MM.1S (cell line): Measurements from ENCODE around the gene CAMP.

Experiments used
- DNase-seq: peaks from one replicate; pipeline ENCODE4 v3.0.0-alpha.2; 2015
- H2AFZ ChIP-seq: fragments of 300-600 bp; sonication (generic); 2 replicates; pipeline ENCODE4 v1.6.0; 2016; ENCODE audit warnings: antibody characterized with exemption, low read length
- H3F3A ChIP-seq: fragments of 300-600 bp; sonication (generic); 2 replicates; pipeline ENCODE4 v1.6.1; 2016; ENCODE audit warnings: mild to moderate bottlenecking, antibody characterized with exemption, low read length, moderate library complexity, mixed read lengths; ENCODE audit not compliant: insufficient read depth
- H3K27ac ChIP-seq: fragments of 300-600 bp; sonication (generic); 2 replicates; pipeline ENCODE4 v1.5.1; 2016; ENCODE audit warnings: mild to moderate bottlenecking, low read length
- H3K27me3 ChIP-seq: fragments of 300-600 bp; sonication (generic); replicated peaks from 2 replicates; pipeline ENCODE4 v1.6.0; 2016; ENCODE audit warnings: low read length; ENCODE audit not compliant: insufficient read depth
- H3K36me3 ChIP-seq: fragments of 300-600 bp; sonication (generic); replicated peaks from 2 replicates; pipeline ENCODE4 v1.6.1; 2016; ENCODE audit warnings: mild to moderate bottlenecking, low read length, mixed read lengths; ENCODE audit not compliant: insufficient read depth
- H3K4me1 ChIP-seq: fragments of 300-600 bp; sonication (generic); 2 replicates; pipeline ENCODE4 v1.6.1; 2016; ENCODE audit warnings: low read length, mixed read lengths
- H3K4me2 ChIP-seq: fragments of 300-600 bp; sonication (generic); 2 replicates; pipeline ENCODE4 v1.6.0; 2016; ENCODE audit warnings: low read depth, low read length
- H3K4me3 ChIP-seq: fragments of 300-600 bp; sonication (generic); 2 replicates; pipeline ENCODE4 v1.5.1; 2016; ENCODE audit warnings: low read length, mixed read lengths
- H3K79me2 ChIP-seq: fragments of 300-600 bp; sonication (generic); 2 replicates; pipeline ENCODE4 v1.6.1; 2016; ENCODE audit warnings: mixed run types, low read length, mixed read lengths
- H3K9ac ChIP-seq: fragments of 300-600 bp; sonication (generic); 2 replicates; pipeline ENCODE4 v1.6.1; 2016; ENCODE audit warnings: low read length, mixed read lengths
- H3K9me2 ChIP-seq: fragments of 300-600 bp; sonication (generic); replicated peaks from 2 replicates; pipeline ENCODE4 v1.6.1; 2016; ENCODE audit warnings: mild to moderate bottlenecking, low read length, mixed read lengths; ENCODE audit not compliant: insufficient read depth
- H3K9me3 ChIP-seq: fragments of 300-600 bp; sonication (generic); replicated peaks from 2 replicates; pipeline ENCODE4 v1.6.1; 2016; ENCODE audit warnings: mild to moderate bottlenecking, low read length, mixed read lengths; ENCODE audit not compliant: insufficient read depth
- H4K20me1 ChIP-seq: fragments of 300-600 bp; sonication (generic); 2 replicates; pipeline ENCODE4 v1.6.1; 2016; ENCODE audit warnings: mild to moderate bottlenecking, low read length, moderate library complexity, mixed read lengths; ENCODE audit not compliant: insufficient read depth
- CTCF ChIP-seq: fragments of 300-600 bp; sonication (generic); IDR thresholded peaks from 2 replicates; pipeline ENCODE4 v1.5.1; 2016; ENCODE audit warnings: antibody characterized with exemption, low read length, mixed read lengths
- EZH2 ChIP-seq: fragments of 300-600 bp; sonication (generic); optimal IDR thresholded peaks from 2 replicates; pipeline ENCODE3; 2017; ENCODE audit warnings: low read depth, mild to moderate bottlenecking, antibody characterized with exemption, low read length, mixed read lengths
- EZH2phosphoT487 ChIP-seq: fragments of 300-600 bp; sonication (generic); IDR thresholded peaks from 2 replicates; pipeline ENCODE4 v1.6.1; 2018; ENCODE audit warnings: antibody characterized with exemption, low read length

The CAMP gene

GRCh38 chr3:48236531-48236930 is 13.2 kb downstream of the CAMP start:
- H3K27ac ChIP-seq, result no peak overlapping the region
- H3K4me3 ChIP-seq, result no peak overlapping the region

GRCh38 chr3:48238531-48239085 is 15.3 kb downstream of the CAMP start:
- Histone ChIP-seq H3K4me3 (no peak overlapping the region), H3K4me1 (no peaks in the 10 kb centered on the region; the same call in 1 of the 2 replicates), H2AFZ (no peak overlapping the region), H4K20me1 (no peaks in the 10 kb centered on the region), H3K79me2 (no peaks in the 10 kb centered on the region), H3K9ac (no peak overlapping the region), H3K9me3 (no peaks in the 10 kb centered on the region), H3K9me2 (no peaks in the 10 kb centered on the region), H3K27me3 (no peaks in the 10 kb centered on the region), H3K27ac (no peak overlapping the region), H3K4me2 (no peak overlapping the region), H3F3A (no peaks in the 10 kb centered on the region), H3K36me3 (no peaks in the 10 kb centered on the region)
- no peak for DNase-seq
- TF ChIP-seq EZH2, result no peak
- no peak for TF ChIP-seq EZH2phosphoT487
- TF ChIP-seq CTCF, result no peak

More at GRCh38 chr3:48236531-48236930, 13.2 kb downstream of the CAMP start:
- no peaks in the 10 kb centered on the region for H4K20me1 ChIP-seq
- no peaks in the 10 kb centered on the region; the same call in 1 of the 2 replicates for H3K4me1 ChIP-seq
- DNase-seq, result no peak
- H3K79me2 ChIP-seq, result no peaks in the 10 kb centered on the region
- TF ChIP-seq EZH2phosphoT487 (no peak), EZH2 (no peak), CTCF (no peak)
- H3K9ac ChIP-seq, result no peak overlapping the region
- H3K36me3 ChIP-seq, result no peaks in the 10 kb centered on the region
- H3K9me3 ChIP-seq, result no peaks in the 10 kb centered on the region
- H2AFZ ChIP-seq, result no peak overlapping the region
- no peaks in the 10 kb centered on the region for H3F3A ChIP-seq
- no peaks in the 10 kb centered on the region for H3K27me3 ChIP-seq
- H3K4me2 ChIP-seq, result no peak overlapping the region
- no peaks in the 10 kb centered on the region for H3K9me2 ChIP-seq

GRCh38 chr3:48240000-48240963 is 17.0 kb downstream of the CAMP start:
- DNase-seq, result no peak
- peak overlapping the region; percentile 88 for H3K4me3 ChIP-seq
- H2AFZ ChIP-seq, result peak overlapping the region; percentile 69
- H3K9me2 ChIP-seq, result no peaks in the 10 kb centered on the region
- H3F3A ChIP-seq, result no peaks in the 10 kb centered on the region; the same call in 1 of the 2 replicates
- no peak overlapping the region for H3K9ac ChIP-seq
- H3K36me3 ChIP-seq, result no peaks in the 10 kb centered on the region
- H3K9me3 ChIP-seq, result no peaks in the 10 kb centered on the region
- peak overlapping the region; percentile 61; the same call in 1 of the 2 replicates for H3K4me2 ChIP-seq
- no peak for TF ChIP-seq EZH2
- no peak for TF ChIP-seq CTCF
- no peak for TF ChIP-seq EZH2phosphoT487
- H3K27ac ChIP-seq, result no peak overlapping the region
- no peaks in the 10 kb centered on the region for H3K27me3 ChIP-seq
- no peaks in the 10 kb centered on the region; the same call in 1 of the 2 replicates for H3K4me1 ChIP-seq
- no peaks in the 10 kb centered on the region for H4K20me1 ChIP-seq
- no peaks in the 10 kb centered on the region for H3K79me2 ChIP-seq
